Ascending aorta (tissue), 2 donors: Measurements from ENCODE around the gene HHLA2. TPM values are rescaled to one million over a fixed set of nuclear protein-coding genes. Genes with fewer than 3 reads are reported as not detected.
"Not testable (repeated sequence)": the region's sequence is repeated elsewhere in the genome, so short reads cannot be mapped to it uniquely, and the experiment has no call there.

ENCODE experiments used
- DNase-seq, 2 donors: peaks; one replicate each; pipeline ENCODE4 v3.0.0-alpha.2; 2019; ENCODE audit warnings: low spot score in 2 of 2
- H3K27ac ChIP-seq, 2 donors: fragments of 200-600 bp; sonication (generic); one replicate each; pipeline ENCODE4 v1.5.1; 2016 to 2017; ENCODE audit warnings: mild to moderate bottlenecking in 1 of 2
- H3K27me3 ChIP-seq: fragments of 200-600 bp; sonication (generic); one replicate; pipeline ENCODE4 v1.5.1; 2017
- H3K36me3 ChIP-seq, 2 donors: fragments of 200-600 bp; sonication (generic); one replicate each; pipeline ENCODE4 v1.5.1; 2016
- H3K4me1 ChIP-seq, 2 donors: fragments of 200-600 bp; sonication (generic); one replicate each; pipeline ENCODE4 v1.5.1; 2016 to 2017; ENCODE audit warnings: mild to moderate bottlenecking in 1 of 2
- H3K4me3 ChIP-seq, 2 donors: fragments of 200-600 bp; sonication (generic); one replicate each; pipeline ENCODE4 v1.5.1; 2016 to 2017; ENCODE audit warnings: mild to moderate bottlenecking in 1 of 2
- H3K9me3 ChIP-seq, 2 donors: fragments of 200-600 bp; sonication (generic); one replicate each; pipeline ENCODE4 v1.5.1; 2016
- CTCF ChIP-seq, 3 experiments: fragments of 200-600 bp in 2 of 3; fragments of 450-650 bp in 1 of 3; sonication (generic) in 2 of 3; IDR thresholded peaks; one replicate each; pipeline ENCODE4 v1.5.1; 2016 to 2019; ENCODE audit warnings: antibody characterized with exemption in 3 of 3, mild to moderate bottlenecking in 1 of 3, moderate library complexity in 1 of 3
- intact Hi-C: fragments of 100-400 bp; cut with DNase I; formaldehyde crosslinking; loops from one replicate; pipeline ENCODE4 v1.15.1; 2023
- total RNA-seq: library from RNA; depleted of rRNA; stranded (reverse); fragments of >200 nt; gene quantifications from one replicate; pipeline ENCODE4 v1.1.0, GENCODE V29; 2016

Gene HHLA2
- total RNA-seq, result not detected

GRCh38 chr3:108296239-108296638 is at the start of gene HHLA2:
Gene HHLA2, plus strand, starts transcription at chr3:108296548. Its CDS starts 55,266 bp downstream, at chr3:108351814.
- intact Hi-C loops, result no loop called here
- no peak for DNase-seq
- no peak within 1 kb of the TSS for H3K27ac ChIP-seq
- H3K27me3 ChIP-seq, result no peaks in the 10 kb centered on the region
- H3K9me3 ChIP-seq, result no peaks in the 10 kb centered on the region
- TF ChIP-seq CTCF (IDR thresholded peaks at IDR 0.05), result no peak
- no peaks in the 10 kb centered on the region for H3K4me1 ChIP-seq
- no peak within 1 kb of the TSS for H3K4me3 ChIP-seq
- no peaks in the 10 kb centered on the region for H3K36me3 ChIP-seq

GRCh38 chr3:108250626-108251025 is 45.7 kb upstream of the HHLA2 start:
- no peak for DNase-seq
- Histone ChIP-seq H3K27me3 (no peaks in the 10 kb centered on the region), H3K36me3 (no peaks in the 10 kb centered on the region), H3K9me3 (no peaks in the 10 kb centered on the region), H3K4me1 (no peaks in the 10 kb centered on the region), H3K27ac (no peak overlapping the region), H3K4me3 (no peak overlapping the region)
- intact Hi-C loops, result no loop called here
- no peak for TF ChIP-seq CTCF (IDR thresholded peaks at IDR 0.05)

- Histone ChIP-seq H3K4me3 (no peak overlapping the region), H3K4me1 (no peaks in the 10 kb centered on the region), H3K27ac (no peak overlapping the region), H3K27me3 (no peaks in the 10 kb centered on the region), H3K9me3 (no peaks in the 10 kb centered on the region), H3K36me3 (no peaks in the 10 kb centered on the region)
- DNase-seq, result no peak
- intact Hi-C loops, result no loop called here
- TF ChIP-seq CTCF (IDR thresholded peaks at IDR 0.05), result no peak
Observed at GRCh38 chr3:108251265-108251664, 45.1 kb upstream of the HHLA2 start.

GRCh38 chr3:108251844-108252243 is 44.5 kb upstream of the HHLA2 start:
- no peaks in the 10 kb centered on the region for H3K9me3 ChIP-seq
- intact Hi-C loops, result no loop called here
- no peaks in the 10 kb centered on the region for H3K36me3 ChIP-seq
- no peak overlapping the region for H3K27ac ChIP-seq
- no peak overlapping the region for H3K4me3 ChIP-seq
- no peak for DNase-seq
- no peaks in the 10 kb centered on the region for H3K4me1 ChIP-seq
- no peak for TF ChIP-seq CTCF (IDR thresholded peaks at IDR 0.05)
- no peaks in the 10 kb centered on the region for H3K27me3 ChIP-seq

GRCh38 chr3:108255131-108255530 is 41.2 kb upstream of the HHLA2 start:
- intact Hi-C loops, result no loop called here
- Histone ChIP-seq H3K4me3 (no peak overlapping the region), H3K27ac (no peak overlapping the region), H3K36me3 (no peaks in the 10 kb centered on the region), H3K27me3 (no peaks in the 10 kb centered on the region), H3K9me3 (no peaks in the 10 kb centered on the region), H3K4me1 (no peaks in the 10 kb centered on the region)
- no peak for DNase-seq
- no peak for TF ChIP-seq CTCF (IDR thresholded peaks at IDR 0.05)

- DNase-seq, intact Hi-C loops, H3K4me3 ChIP-seq, H3K36me3 ChIP-seq, H3K4me1 ChIP-seq, H3K27me3 ChIP-seq, H3K9me3 ChIP-seq, H3K27ac ChIP-seq: not testable (repeated sequence)
Observed at GRCh38 chr3:108264534-108265298, 31.6 kb upstream of the HHLA2 start.

- H3K4me1 ChIP-seq, H3K27ac ChIP-seq, H3K27me3 ChIP-seq, H3K4me3 ChIP-seq, H3K36me3 ChIP-seq, DNase-seq, intact Hi-C loops, H3K9me3 ChIP-seq: not testable (repeated sequence)
Observed at GRCh38 chr3:108268235-108268634, 28.1 kb upstream of the HHLA2 start.
